ENCODE data around the gene RCAN2.

RCAN2 gene

GRCh38 chr6:46211917-46212316 is 279.3 kb downstream of the RCAN2 start:
- no peak for TF ChIP-seq POLR2A (IDR thresholded peaks at IDR 0.05; ENCODE audit: low read depth, low read length)
- TF ChIP-seq TAF1 (IDR thresholded peaks at IDR 0.05; ENCODE audit: borderline replicate concordance, low read depth, low read length), result no peak
- TF ChIP-seq POLR2AphosphoS5 (IDR thresholded peaks at IDR 0.05; ENCODE audit: low read depth, low read length), result no peak
- no peak for DNase-seq (ENCODE audit: insufficient read length)
- no peak for FAIRE-seq

DNA sequence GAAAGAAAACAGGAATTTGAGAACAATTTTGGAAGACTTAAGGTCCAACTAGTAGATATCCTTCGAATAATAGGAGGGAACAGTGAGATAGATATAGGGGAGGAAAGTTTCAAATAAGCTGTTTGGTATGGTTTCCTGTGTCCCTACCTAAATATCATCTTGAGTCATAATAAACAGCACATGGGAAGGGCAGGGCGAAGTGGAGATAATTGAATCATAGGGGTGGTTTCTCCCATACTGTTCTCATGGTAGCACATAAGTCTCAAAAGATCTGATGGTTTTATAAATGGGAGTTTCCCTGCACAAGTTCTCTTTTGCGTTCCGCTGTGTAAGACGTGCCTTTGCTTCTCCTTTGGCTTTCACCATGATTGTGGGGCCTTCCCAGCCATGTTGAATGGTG is 281.0 kb downstream of the RCAN2 start:
- DNase-seq (ENCODE audit: insufficient read length) (no peak), FAIRE-seq (no peak)
- no peak for TF ChIP-seq TAF1 (IDR thresholded peaks at IDR 0.05; ENCODE audit: borderline replicate concordance, low read depth, low read length)
- TF ChIP-seq POLR2AphosphoS5 (IDR thresholded peaks at IDR 0.05; ENCODE audit: low read depth, low read length), result no peak
- no peak for TF ChIP-seq POLR2A (IDR thresholded peaks at IDR 0.05; ENCODE audit: low read depth, low read length)

GRCh38 chr6:46208303-46208702 is 282.9 kb downstream of the RCAN2 start:
- DNase-seq (ENCODE audit: insufficient read length) (no peak), FAIRE-seq (no peak)
- TF ChIP-seq TAF1 (IDR thresholded peaks at IDR 0.05; ENCODE audit: borderline replicate concordance, low read depth, low read length) (no peak), POLR2A (IDR thresholded peaks at IDR 0.05; ENCODE audit: low read depth, low read length) (no peak), POLR2AphosphoS5 (IDR thresholded peaks at IDR 0.05; ENCODE audit: low read depth, low read length) (no peak)

DNA sequence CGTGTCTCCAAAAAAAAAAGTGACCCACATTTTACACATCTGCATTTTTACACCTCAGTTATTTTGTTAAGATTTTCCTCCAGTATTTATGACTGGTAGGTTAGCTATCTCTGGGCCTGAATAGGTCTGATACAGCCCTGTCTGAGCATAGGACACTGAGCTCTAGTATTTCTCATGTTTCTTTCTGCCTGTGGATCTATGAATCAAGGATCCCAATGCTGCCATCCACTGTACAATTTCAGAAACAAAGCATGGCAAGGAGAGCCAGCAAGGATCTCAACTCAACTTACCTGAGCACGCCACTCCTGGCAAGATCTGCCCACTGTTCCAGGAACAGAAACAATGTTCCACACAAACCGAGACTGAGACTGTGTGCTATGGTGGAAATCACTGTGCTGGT is 284.1 kb downstream of the RCAN2 start:
- no peak for FAIRE-seq
- no peak for DNase-seq (ENCODE audit: insufficient read length)
- TF ChIP-seq POLR2AphosphoS5 (IDR thresholded peaks at IDR 0.05; ENCODE audit: low read depth, low read length) (no peak), TAF1 (IDR thresholded peaks at IDR 0.05; ENCODE audit: borderline replicate concordance, low read depth, low read length) (no peak), POLR2A (IDR thresholded peaks at IDR 0.05; ENCODE audit: low read depth, low read length) (no peak)

- FAIRE-seq (no peak), DNase-seq (ENCODE audit: insufficient read length) (no peak)
- TF ChIP-seq TAF1 (IDR thresholded peaks at IDR 0.05; ENCODE audit: borderline replicate concordance, low read depth, low read length) (no peak), POLR2AphosphoS5 (IDR thresholded peaks at IDR 0.05; ENCODE audit: low read depth, low read length) (no peak), POLR2A (IDR thresholded peaks at IDR 0.05; ENCODE audit: low read depth, low read length) (no peak)
These were observed 286.2 kb downstream of the RCAN2 start for GRCh38 chr6:46204880-46205650.

DNA sequence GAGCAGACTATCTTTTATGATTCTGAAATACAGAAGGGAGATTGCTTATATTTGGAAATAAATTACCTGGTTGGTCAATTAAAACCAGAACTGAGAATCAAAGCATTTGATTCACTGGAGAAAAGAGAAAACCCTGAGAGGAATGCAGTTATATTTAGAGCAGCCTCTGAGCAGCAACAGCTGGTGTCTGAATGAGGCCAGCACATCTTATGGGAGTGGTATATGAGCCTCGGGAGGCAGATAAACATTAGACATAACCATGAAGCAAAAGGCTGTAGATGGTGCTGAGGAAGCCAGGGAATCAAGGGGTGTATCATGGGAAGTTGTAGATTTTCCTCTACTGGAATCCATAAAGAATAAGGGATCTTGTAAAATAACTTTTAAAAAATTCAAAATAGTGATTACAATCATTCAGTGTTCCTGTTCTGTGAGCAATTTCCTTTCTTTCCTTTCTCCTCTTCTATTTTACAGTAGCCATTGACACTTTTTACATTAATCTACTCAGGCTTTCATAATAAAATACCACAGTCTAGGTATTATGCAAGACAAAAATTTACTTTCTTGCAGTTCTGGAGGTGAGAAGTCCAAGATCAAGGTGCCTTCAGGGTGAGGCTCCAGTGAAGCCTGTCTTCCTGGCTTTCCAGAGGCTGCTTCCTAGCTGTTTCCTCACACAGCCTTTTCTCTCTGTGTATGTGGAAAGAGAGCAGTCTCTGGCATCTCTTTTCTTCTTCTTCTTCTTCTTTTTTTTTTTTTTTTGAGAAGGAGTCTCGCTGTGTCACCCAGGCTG is 287.7 kb downstream of the RCAN2 start:
- FAIRE-seq, result no peak
- TF ChIP-seq POLR2AphosphoS5 (IDR thresholded peaks at IDR 0.05; ENCODE audit: low read depth, low read length), result no peak
- TF ChIP-seq POLR2A (IDR thresholded peaks at IDR 0.05; ENCODE audit: low read depth, low read length), result no peak
- TF ChIP-seq TAF1 (IDR thresholded peaks at IDR 0.05; ENCODE audit: borderline replicate concordance, low read depth, low read length), result no peak
- no peak for DNase-seq (ENCODE audit: insufficient read length)

DNA sequence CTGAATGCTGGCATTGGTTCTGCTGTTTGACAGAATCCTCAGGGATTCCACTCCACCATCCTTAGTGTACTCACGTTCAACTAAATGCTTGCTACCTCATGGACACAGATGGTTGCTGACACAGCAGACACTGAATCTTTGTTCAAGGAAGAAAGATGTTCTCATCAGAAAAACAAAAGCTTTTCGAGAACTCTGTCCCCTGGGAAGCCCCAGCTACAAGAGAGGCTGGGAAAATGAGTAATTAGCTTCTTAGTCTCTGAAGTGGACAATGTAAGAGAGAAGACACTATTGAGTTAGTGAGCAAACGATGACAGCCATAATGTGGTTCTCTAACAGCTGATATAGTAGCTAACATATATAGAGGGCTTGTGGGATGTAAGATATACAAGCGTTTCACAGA is 289.5 kb downstream of the RCAN2 start:
- FAIRE-seq (no peak), DNase-seq (ENCODE audit: insufficient read length) (no peak)
- TF ChIP-seq POLR2AphosphoS5 (IDR thresholded peaks at IDR 0.05; ENCODE audit: low read depth, low read length) (no peak), POLR2A (IDR thresholded peaks at IDR 0.05; ENCODE audit: low read depth, low read length) (no peak), TAF1 (IDR thresholded peaks at IDR 0.05; ENCODE audit: borderline replicate concordance, low read depth, low read length) (no peak)

DNA sequence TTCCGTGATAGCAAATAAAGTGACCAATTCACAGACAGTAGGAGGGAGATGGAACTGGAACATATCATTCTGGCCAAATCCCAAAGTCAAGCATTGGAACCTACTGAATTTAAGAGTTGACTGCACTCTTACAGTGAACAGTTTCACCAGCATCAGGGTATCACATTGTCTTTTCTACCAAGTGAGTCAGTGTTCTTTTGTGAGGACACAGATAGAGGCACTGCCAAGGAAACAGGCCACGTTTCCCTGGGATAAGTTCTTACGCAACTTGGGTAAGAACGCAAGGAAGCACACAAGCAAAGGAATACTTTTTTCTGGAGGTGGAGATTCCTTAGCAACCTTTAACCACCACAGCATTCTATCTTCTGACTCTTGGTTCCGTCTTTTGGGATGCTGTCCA is 291.9 kb downstream of the RCAN2 start:
- FAIRE-seq (no peak), DNase-seq (ENCODE audit: insufficient read length) (no peak)
- no peak for TF ChIP-seq POLR2AphosphoS5 (IDR thresholded peaks at IDR 0.05; ENCODE audit: low read depth, low read length)
- no peak for TF ChIP-seq POLR2A (IDR thresholded peaks at IDR 0.05; ENCODE audit: low read depth, low read length)
- TF ChIP-seq TAF1 (IDR thresholded peaks at IDR 0.05; ENCODE audit: borderline replicate concordance, low read depth, low read length), result no peak

DNA sequence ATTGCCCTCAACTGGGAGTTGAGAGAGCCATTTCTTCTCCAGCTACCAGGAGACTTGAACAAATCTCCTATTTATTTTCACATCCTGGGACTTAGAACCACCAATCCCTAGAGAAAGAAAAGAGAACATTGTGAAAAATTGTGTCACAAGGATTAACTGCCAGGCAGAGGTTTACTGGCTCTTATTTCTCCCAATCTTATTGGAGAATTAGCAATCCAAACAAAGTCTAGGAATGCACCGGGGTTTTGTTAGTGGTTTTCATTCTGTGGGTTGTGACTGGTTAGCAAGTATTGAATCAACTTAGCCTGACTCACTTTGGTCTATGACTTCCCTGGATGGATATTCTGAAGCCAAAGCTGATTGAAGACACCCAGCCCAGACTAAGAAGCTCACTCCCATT is 299.3 kb downstream of the RCAN2 start:
- FAIRE-seq (no peak), DNase-seq (ENCODE audit: insufficient read length) (no peak)

GRCh38 chr6:46190889-46191288 is 300.4 kb downstream of the RCAN2 start:
- no peak for DNase-seq (ENCODE audit: insufficient read length)

More for the DNA sequence above, 299.3 kb downstream of the RCAN2 start:
- no peak for TF ChIP-seq POLR2AphosphoS5 (IDR thresholded peaks at IDR 0.05; ENCODE audit: low read depth, low read length)
- TF ChIP-seq TAF1 (IDR thresholded peaks at IDR 0.05; ENCODE audit: borderline replicate concordance, low read depth, low read length), result no peak
- TF ChIP-seq POLR2A (IDR thresholded peaks at IDR 0.05; ENCODE audit: low read depth, low read length), result no peak

DNA sequence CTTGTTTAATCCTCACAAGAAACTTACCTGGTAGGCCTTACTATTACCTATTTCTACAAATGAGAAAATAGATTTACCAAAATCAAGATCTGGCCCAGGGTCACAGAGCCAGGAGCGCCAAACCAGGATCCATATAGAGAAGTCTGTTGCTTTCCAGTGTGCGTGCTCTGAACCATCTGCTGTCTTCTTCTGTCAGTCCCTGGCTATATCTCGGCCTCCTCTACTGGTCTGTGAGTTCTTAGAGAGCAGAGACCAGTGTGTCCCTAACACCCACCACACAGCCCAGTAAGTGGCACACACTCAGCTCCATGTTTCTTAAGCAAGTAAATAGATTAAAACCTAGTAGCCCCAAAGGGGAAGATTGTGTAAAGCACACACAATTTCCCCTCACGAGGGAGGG is 301.5 kb downstream of the RCAN2 start:
- TF ChIP-seq POLR2AphosphoS5 (IDR thresholded peaks at IDR 0.05; ENCODE audit: low read depth, low read length) (no peak), POLR2A (IDR thresholded peaks at IDR 0.05; ENCODE audit: low read depth, low read length) (no peak)
- DNase-seq (ENCODE audit: insufficient read length) (no peak), FAIRE-seq (no peak)

More at GRCh38 chr6:46190889-46191288, 300.4 kb downstream of the RCAN2 start:
- TF ChIP-seq TAF1 (IDR thresholded peaks at IDR 0.05; ENCODE audit: borderline replicate concordance, low read depth, low read length), result no peak
- TF ChIP-seq POLR2A (IDR thresholded peaks at IDR 0.05; ENCODE audit: low read depth, low read length), result no peak
- FAIRE-seq, result no peak

DNA sequence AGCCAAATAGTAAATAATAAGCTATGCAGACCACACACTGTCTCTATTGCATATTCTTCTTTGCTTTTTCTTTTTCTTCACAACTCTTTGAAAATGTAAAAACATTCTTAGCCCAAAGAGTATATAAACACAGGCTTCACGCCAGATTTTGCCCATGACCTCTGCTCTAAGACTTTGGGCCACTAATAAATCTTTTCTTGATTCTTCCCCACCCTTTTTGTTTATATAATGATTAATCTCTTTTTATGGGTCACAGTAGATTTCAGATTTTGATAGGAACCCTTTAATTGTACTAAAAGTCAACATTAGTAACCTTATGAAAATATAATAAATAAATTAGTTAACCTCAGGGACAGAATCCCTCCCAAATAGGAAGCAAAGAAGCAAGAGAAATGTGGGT is 304.7 kb downstream of the RCAN2 start:
- no peak for DNase-seq (ENCODE audit: insufficient read length)
- TF ChIP-seq POLR2A (IDR thresholded peaks at IDR 0.05; ENCODE audit: low read depth, low read length) (no peak), TAF1 (IDR thresholded peaks at IDR 0.05; ENCODE audit: borderline replicate concordance, low read depth, low read length) (no peak), POLR2AphosphoS5 (IDR thresholded peaks at IDR 0.05; ENCODE audit: low read depth, low read length) (no peak)
- no peak for FAIRE-seq

Data from GM12892 (cell line).